Measurements from ENCODE around the gene CCNY.

DNA sequence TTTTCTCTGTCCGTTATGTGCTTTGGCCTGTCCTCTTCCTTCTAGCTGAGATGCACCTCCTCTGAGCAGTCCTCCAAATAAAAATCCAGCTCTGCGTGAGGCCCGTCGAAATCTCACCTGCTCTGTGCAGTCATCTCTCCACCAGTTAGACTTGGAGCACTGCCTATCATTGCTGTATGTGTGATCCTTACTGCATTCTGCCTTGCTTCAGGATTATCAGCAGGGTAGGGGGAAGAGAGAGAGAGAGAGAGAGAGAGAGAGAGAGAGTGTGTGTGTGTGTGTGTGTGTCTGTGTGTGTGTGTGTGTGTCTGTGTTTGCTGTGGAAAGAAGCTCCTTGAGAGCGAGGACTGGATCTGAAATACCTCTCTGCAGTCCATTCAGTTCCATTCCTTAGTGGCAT is 129.4 kb downstream of the CCNY start:
- TF ChIP-seq, protein P1, sequence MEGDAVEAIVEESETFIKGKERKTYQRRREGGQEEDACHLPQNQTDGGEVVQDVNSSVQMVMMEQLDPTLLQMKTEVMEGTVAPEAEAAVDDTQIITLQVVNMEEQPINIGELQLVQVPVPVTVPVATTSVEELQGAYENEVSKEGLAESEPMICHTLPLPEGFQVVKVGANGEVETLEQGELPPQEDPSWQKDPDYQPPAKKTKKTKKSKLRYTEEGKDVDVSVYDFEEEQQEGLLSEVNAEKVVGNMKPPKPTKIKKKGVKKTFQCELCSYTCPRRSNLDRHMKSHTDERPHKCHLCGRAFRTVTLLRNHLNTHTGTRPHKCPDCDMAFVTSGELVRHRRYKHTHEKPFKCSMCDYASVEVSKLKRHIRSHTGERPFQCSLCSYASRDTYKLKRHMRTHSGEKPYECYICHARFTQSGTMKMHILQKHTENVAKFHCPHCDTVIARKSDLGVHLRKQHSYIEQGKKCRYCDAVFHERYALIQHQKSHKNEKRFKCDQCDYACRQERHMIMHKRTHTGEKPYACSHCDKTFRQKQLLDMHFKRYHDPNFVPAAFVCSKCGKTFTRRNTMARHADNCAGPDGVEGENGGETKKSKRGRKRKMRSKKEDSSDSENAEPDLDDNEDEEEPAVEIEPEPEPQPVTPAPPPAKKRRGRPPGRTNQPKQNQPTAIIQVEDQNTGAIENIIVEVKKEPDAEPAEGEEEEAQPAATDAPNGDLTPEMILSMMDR (conservative IDR thresholded peaks at IDR 0.05; ENCODE audit: low read length), result no peak
- no peak for TF ChIP-seq EZH2phosphoT487 (IDR thresholded peaks at IDR 0.05; ENCODE audit: borderline replicate concordance)

Measured in Loucy (cell line).